Astrocyte (in vitro differentiated cells and primary cell): ENCODE data around the gene CTDP1.

ENCODE experiments used
- CTCF ChIP-seq: IDR thresholded peaks from 2 replicates; pipeline ENCODE4 v1.5.1; 2011; ENCODE audit warnings: low read depth, mild to moderate bottlenecking, inconsistent platforms, low read length, moderate library complexity; ENCODE audit not compliant: insufficient read depth
- EZH2 ChIP-seq: IDR thresholded peaks from 2 replicates; pipeline ENCODE4 v1.6.1; 2012; ENCODE audit warnings: mild to moderate bottlenecking, low read length, inconsistent platforms; ENCODE audit not compliant: insufficient read depth

- TF ChIP-seq CTCF (no peak), EZH2 (no peak)
Observed at GRCh38 chr18:79717555-79718074, 38.0 kb downstream of the CTDP1 start.
